GM20000 (cell line): Measurements from ENCODE around the gene KDM4B.

Experiments
- DNase-seq: peaks from one replicate; pipeline ENCODE4 v3.0.0; 2012; ENCODE audit warnings: low spot score
- TF ChIP-seq, protein P1 (sequence below): IDR thresholded peaks from 2 replicates; pipeline ENCODE4 v1.5.1; 2012; ENCODE audit warnings: mild to moderate bottlenecking, control low read depth; ENCODE audit errors: extremely low read depth, missing control alignments

Gene KDM4B

GRCh38 chr19:4983346-4984105, 14.6 kb downstream of the KDM4B start:
- TF ChIP-seq, protein P1, sequence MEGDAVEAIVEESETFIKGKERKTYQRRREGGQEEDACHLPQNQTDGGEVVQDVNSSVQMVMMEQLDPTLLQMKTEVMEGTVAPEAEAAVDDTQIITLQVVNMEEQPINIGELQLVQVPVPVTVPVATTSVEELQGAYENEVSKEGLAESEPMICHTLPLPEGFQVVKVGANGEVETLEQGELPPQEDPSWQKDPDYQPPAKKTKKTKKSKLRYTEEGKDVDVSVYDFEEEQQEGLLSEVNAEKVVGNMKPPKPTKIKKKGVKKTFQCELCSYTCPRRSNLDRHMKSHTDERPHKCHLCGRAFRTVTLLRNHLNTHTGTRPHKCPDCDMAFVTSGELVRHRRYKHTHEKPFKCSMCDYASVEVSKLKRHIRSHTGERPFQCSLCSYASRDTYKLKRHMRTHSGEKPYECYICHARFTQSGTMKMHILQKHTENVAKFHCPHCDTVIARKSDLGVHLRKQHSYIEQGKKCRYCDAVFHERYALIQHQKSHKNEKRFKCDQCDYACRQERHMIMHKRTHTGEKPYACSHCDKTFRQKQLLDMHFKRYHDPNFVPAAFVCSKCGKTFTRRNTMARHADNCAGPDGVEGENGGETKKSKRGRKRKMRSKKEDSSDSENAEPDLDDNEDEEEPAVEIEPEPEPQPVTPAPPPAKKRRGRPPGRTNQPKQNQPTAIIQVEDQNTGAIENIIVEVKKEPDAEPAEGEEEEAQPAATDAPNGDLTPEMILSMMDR = no peak
- no peak for DNase-seq

DNA sequence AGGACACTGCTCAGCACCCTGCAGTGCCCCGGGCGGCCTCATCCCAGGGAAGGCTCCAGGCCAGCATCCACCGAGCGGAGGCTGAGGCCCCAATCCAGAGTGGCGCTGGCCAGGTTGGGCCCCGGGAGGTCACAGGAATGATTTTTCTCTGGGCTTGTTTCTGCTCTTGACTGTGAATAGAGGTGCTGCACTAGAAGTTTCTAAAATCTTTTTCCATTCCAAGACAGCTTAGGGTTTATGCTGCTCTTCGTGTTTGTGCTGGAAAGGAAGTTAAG, 15.1 kb downstream of the KDM4B start:
- TF ChIP-seq, protein P1 = no peak
- DNase-seq = no peak

DNA sequence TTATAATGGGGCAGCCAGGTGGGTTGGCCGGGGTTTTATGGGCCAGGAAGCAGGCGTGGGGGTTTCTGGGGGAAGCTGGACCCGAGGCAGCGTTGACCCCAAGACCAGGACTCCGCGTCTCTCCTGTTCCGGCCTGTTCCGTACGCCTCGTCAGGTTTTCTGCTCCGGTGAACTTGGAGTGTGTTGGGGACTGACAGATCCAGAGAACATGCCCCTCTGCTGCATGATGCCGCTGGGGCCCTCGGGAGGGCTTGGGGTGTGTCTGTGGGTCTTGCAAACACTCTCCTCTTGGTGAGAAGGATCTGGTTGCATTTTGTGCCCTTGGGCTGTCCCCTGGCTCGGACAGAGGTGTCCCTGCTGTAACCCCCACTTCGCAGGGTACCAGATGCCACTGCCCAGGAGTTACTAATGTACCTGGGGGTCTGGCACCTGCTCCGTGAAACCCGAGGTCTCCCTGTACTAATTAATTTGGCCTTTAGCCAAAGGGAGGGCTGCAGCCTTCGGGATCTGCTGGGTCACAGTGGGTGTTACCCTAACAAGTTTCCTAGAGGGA, 15.6 kb downstream of the KDM4B start:
- DNase-seq = no peak
- TF ChIP-seq, protein P1 = no peak

DNA sequence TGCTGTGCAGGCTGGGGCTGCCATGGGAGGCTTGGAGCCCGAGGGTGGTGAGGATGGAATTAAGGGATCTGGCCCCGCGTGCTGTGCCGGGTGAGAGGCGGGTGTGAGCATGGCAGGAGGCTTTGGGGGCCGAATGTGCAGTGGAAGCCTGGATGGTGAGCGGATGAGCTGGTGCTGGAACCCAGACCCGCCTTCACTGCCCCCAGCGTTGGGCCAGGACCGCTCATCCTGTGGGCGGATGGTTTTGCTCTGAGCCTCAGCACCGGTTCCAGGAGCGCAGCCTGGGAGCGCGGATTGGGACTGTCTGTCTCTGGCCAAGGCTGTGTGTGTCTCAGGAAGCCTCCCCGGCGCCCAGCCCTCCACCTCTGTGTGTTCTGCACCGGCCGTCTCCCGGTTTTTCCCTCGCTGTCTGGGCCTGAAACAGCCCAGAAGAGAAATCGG, 16.7 kb downstream of the KDM4B start:
- no peak for DNase-seq

GRCh38 chr19:4986056-4986455, 17.1 kb downstream of the KDM4B start:
- TF ChIP-seq, protein P1 = no peak

More for the DNA sequence above, 16.7 kb downstream of the KDM4B start:
- TF ChIP-seq, protein P1 = no peak

GRCh38 chr19:4986471-4986891, 17.6 kb downstream of the KDM4B start:
- DNase-seq = no peak
- TF ChIP-seq, protein P1 = no peak

More at GRCh38 chr19:4986056-4986455, 17.1 kb downstream of the KDM4B start:
- no peak for DNase-seq

GRCh38 chr19:4987256-4987655, 18.3 kb downstream of the KDM4B start:
- no peak for DNase-seq
- TF ChIP-seq, protein P1 = no peak
